HL-60 (cell line): Measurements from ENCODE around the gene PTPA.
A peak's percentile ranks its signal among the peaks of the same experiment; 100 is the strongest.

ENCODE experiments used
- DNase-seq, 2 experiments: peaks; one replicate each; pipeline ENCODE4 v3.0.0-alpha.2; 2010 to 2020; ENCODE audit warnings: low read depth in 1 of 2, low spot score in 1 of 2
- H3K27ac ChIP-seq: fragments of 250-450 bp; sonication (Bioruptor Pico); replicated peaks from 2 replicates; pipeline ENCODE4 v1.5.1; 2020; ENCODE audit warnings: mild to moderate bottlenecking, moderate library complexity
- H3K27me3 ChIP-seq: fragments of 250-450 bp; sonication (Bioruptor Pico); 2 replicates; pipeline ENCODE4 v1.5.1; 2021; ENCODE audit warnings: mild to moderate bottlenecking, moderate library complexity; ENCODE audit not compliant: insufficient read depth, poor library complexity, severe bottlenecking
- H3K4me3 ChIP-seq: replicated peaks from 2 replicates; pipeline ENCODE4 v1.5.1; 2011; ENCODE audit warnings: mild to moderate bottlenecking, control low read depth, low read length; ENCODE audit not compliant: insufficient read depth
- CTCF ChIP-seq: IDR thresholded peaks from one replicate; pipeline ENCODE4 v1.5.1; 2011; ENCODE audit warnings: low read length, control low read depth, inconsistent platforms; ENCODE audit not compliant: insufficient read depth
- GABPA ChIP-seq: IDR thresholded peaks from 2 replicates; pipeline ENCODE4 v1.6.1; 2012; ENCODE audit warnings: low read depth
- POLR2AphosphoS5 ChIP-seq: IDR thresholded peaks from 2 replicates; pipeline ENCODE4 v1.6.1; 2012; ENCODE audit warnings: low read depth
- REST ChIP-seq: IDR thresholded peaks from 2 replicates; pipeline ENCODE4 v1.6.1; 2012; ENCODE audit warnings: low read depth; ENCODE audit not compliant: insufficient replicate concordance
- SPI1 ChIP-seq: IDR thresholded peaks from 2 replicates; pipeline ENCODE4 v1.6.1; 2012; ENCODE audit warnings: low read depth, mild to moderate bottlenecking, borderline replicate concordance

Gene PTPA

GRCh38 chr9:129178568-129179382, 67.6 kb downstream of the PTPA start:
- DNase-seq: no peak
- no peak overlapping the region for H3K27ac ChIP-seq
- TF ChIP-seq POLR2AphosphoS5 (no peak), CTCF (no peak), REST (no peak), GABPA (no peak), SPI1 (no peak)
- peak overlapping the region; percentile 32 for H3K4me3 ChIP-seq
- H3K27me3 ChIP-seq: no peaks in the 10 kb centered on the region

- Histone ChIP-seq H3K27ac (no peak overlapping the region), H3K27me3 (no peaks in the 10 kb centered on the region), H3K4me3 (no peak overlapping the region)
- no peak for TF ChIP-seq SPI1
- no peak for TF ChIP-seq GABPA
- no peak for TF ChIP-seq CTCF
- TF ChIP-seq POLR2AphosphoS5: no peak
- no peak for TF ChIP-seq REST
- no peak for DNase-seq
These were observed 70.0 kb downstream of the PTPA start for GRCh38 chr9:129181246-129181645.

GRCh38 chr9:129182122-129182521, 70.9 kb downstream of the PTPA start:
- Histone ChIP-seq H3K27ac (no peak overlapping the region), H3K27me3 (no peaks in the 10 kb centered on the region), H3K4me3 (no peak overlapping the region)
- no peak for TF ChIP-seq CTCF
- TF ChIP-seq GABPA: no peak
- no peak for TF ChIP-seq SPI1
- TF ChIP-seq POLR2AphosphoS5: no peak
- TF ChIP-seq REST: no peak
- no peak for DNase-seq
